NCI-H774 (cell line): Measurements from ENCODE around the gene DYNLT2B.
"Not testable (repeated sequence)": the region's sequence is repeated elsewhere in the genome, so short reads cannot be mapped to it uniquely, and the experiment has no call there.

Source experiments
- DNase-seq: peaks from one replicate; lab custom pipeline; 2025; lab: John Stamatoyannopoulos, UW

The DYNLT2B gene

DNA sequence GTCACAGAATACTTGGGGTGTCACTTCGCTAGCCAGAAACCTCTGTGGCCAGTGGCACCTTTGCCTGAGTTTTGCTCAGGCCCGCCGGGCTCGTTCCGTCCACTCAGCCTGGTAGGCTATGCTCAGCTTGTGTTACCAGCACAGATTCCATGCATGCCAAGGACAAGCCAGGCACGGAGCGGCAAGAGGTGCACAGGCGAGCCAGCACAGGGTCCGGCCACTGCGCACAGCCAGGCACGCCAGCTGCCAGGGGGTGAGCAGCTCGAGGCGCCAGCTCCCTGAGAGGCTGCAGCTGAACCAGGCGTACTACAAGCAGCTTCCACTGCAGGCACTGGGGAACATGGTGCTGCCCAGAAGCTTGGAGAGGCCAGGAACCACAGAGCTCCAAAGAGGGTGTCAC is 45.2 kb downstream of the DYNLT2B start:
- no peak for DNase-seq

DNA sequence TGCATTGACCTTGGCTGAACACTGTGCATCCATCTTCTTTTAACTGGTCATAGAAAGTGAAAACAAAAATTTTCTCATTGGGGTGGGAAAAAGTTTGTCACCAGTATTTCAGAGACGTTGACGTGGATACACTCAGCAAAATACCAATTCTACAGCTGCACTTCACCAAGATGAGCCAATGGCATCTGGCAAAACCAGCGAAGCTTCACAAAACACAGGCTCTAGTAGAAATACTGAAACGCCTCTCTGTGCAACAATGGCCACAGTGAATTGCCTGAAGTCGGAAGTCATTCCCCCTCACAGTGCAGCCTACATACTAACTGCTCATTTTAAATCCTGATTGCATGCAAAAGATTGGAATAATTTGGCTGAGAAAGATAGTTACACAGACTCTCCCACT is 47.5 kb downstream of the DYNLT2B start:
- DNase-seq = no peak

DNA sequence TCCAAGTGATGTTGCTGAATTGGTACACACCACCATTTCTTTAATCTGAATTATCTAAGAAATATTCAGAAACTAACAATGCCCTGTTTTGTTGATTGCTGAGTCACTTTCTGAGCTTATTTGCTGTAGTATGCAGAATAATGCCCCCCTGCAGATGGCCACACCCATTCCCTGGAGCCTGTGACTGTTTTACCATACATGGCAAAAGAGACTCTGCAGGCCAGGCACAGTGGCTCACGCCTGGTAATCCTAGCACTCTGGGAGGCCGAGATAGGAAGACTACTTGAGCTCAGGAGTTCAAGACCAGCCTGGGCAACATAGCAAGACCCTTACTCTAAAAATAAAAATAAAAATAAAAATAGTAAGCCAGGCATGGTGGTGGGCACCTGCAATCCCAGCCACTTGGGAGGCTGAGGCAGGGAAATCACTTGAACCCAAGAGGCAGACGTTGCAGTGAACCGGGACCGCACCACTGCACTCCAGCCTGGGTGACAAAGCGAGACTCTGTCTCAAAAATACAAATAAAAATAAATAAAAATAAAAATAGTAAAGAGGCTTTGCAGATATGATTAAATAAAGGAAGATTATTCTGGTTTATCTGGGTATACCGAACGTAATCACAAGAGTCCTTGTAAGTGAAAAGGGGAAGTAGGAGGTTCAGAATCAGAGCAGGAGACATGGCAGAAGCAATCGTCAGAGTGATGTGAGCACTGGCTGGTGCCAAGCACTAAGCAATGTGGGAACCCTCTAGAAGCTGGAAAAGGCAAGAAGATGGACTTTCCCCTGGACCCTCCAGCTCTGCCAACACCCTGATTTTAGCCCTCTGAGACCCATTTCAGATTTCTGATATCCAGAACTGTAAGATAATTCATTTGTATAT is 49.5 kb downstream of the DYNLT2B start:
- no peak for DNase-seq

DNA sequence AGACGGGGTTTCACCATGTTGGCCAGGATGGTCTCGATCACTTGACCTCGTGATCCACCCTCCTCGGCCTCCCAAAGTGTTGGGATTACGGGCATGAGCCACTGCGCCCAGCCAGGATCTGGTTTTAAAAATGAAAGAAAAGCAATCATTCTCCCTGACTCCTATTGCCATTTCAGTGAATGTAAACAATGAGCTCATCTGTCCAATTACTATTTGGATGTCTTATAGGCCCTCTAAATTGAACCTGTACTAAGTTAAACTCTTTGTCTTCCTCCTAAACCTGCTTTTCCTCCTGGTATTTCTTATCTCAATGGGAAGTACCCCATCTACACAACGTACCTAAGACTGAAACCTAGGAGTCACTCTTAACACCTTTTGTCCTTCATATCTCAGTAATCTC is 54.2 kb downstream of the DYNLT2B start:
- DNase-seq = no peak

DNA sequence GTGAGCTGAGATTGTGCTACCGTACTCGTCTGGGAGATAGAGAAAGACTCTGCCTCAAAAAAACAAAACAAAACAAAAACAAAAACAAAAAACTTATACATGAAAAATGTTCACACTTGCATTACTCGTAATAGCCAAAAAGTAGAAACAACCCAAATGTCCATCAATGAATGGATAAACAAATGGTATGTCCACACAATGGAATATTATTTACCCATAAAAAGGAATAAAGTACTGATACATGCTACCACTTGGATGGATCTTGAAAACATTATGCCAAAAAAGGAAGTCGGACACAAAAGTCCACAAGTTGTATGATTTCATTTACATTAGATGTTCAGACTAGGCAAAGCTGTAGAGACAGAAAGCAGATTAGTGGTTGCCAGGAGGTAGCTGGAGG is 57.3 kb downstream of the DYNLT2B start:
- DNase-seq = no peak

DNA sequence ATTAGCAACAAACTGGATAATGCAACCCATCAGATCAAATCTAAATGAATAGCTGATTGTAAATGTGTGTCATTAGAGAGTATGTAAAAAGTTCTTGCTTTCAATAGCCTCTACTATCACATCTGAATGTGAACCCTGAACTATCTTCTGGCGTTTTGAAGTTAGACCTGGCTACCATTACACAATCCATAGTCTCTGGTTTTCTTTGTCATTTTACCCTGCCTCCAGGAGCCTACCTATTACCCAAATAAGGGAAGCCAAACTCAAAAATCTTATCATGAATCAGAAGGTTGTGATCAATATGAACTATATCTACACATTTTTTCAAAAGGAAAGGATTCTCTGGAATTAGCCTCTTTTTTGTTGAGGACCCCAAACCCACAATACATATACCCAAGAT is 62.3 kb downstream of the DYNLT2B start:
- no peak for DNase-seq

DNA sequence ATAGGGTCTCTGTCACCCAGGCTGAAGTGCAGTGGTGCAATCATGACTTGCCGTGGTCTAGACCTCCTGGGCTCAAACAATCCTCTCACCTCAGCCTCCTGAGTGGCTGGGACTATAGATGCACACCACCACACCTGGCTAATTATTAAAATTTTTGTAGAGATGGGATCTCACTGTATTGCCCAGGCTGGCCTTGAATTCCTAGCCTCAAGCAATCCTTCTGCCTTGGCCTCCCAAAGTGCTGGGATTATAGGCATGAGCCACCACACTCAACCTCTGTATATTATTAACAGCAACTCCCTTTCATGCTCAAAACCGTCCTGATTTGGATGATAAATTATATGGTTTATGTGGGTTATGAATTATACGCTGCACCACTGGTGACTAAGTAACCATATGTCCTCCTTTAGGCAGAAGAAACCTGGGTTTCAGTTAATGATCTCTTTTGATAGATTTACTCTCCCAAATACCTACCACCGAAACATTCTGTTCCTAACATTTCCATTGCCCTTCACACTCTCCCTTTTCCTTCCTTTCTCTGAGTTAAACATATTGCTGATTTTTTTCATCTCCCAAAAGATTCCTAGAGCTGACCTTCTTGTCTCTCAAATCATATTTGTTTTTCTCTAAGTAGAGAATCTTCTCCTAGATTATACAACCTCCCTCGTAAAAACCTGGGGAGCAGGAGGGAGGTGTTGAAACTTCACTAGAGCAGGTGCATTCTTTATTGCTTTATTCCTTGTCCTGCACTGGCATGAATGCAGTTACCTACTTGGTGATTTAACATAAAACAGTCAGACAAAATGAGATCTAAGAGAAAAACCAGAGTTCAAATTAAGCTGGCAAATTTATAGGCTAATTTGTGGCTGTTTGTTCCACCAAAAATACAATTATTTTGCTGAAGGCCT is 63.4 kb downstream of the DYNLT2B start:
- DNase-seq = no peak

DNA sequence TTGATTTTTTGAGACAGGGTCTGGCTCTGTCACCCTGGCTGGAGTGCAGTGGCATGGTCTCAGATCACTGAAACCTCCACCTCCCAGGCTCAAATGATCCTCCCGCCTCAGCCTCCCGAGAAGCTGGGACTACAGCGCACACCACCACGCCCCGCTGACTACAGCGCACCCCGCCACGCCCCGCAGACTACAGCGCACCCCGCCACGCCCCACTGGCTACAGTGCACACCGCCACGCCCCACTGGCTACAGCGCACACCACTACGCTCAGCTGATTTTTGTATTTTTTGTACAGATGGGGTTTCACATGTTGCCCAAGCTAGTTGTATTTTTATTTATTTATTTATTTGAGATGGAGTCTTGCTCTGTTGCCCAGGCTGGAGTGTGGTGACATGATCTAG is 66.1 kb downstream of the DYNLT2B start:
- DNase-seq = no peak

DNA sequence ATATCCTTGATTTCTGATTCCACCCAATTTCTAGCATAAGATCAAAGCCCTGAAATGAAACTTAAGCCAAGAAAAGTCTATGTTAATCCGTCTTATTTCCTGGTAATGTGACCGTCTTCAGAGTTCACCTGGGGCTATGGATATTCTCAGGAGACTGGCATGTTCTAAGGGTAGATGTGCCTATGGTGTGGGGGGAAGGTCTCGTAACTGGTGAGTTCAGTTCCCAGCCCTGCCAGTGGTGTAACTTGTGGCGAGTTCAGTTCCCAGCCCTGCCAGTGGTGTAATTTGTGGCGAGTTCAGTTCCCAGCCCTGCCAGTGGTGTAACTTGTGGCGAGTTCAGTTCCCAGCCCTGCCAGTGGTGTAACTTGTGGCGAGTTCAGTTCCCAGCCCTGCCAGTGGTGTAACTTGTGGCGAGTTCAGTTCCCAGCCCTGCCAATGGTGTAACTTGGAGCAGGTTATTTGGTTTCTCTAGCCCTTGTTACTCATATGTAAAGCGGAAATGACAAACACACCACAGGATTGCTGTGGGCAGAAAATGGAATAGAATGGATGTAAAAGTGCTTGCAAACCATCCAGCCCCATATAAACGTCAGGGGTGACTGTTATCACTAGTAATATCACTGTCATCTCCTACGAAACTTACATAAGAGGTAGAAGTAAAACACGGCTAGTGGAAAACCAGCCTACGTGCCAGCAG is 71.3 kb downstream of the DYNLT2B start:
- no peak for DNase-seq

DNA sequence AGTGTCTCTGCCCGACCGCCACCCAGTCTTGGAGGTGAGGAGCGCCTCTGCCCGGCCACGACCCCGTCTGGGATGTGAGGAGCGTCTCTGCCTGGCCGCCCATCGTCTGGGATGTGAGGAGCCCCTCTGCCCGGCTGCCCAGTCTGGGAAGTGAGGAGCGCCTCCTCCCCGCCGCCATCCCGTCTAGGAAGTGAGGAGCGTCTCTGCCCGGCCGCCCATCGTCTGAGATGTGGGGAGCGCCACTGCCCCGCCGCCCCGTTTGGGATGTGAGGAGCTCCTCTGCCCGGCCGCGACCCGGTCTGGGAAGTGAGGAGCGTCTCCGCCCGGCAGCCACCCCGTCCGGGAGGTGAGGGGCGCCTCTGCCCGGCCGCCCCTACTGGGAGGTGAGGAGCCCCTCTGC is 73.9 kb downstream of the DYNLT2B start:
- not testable (repeated sequence) for DNase-seq

DNA sequence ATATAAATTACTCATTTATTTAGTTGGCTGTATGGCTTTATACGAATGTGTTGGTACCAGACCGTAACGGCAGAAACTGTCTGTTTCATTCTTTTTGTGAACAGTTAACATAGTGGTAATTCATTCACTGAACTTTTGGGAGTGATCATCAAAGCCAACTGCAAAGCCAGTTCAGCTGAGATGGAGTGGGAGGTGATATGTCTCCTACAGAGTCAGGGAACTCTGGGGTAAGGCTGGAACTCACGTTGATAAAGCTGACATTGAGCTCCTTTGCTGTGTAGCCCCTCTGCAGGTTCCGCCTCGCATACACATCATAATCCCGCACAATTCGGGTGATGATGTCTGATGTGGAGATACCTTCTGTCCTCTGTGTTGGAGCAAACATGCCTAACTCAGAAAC is 76.3 kb downstream of the DYNLT2B start:
- DNase-seq = no peak
